GM12878 (cell line): ENCODE measurements around the gene REG1A. TPM values are rescaled to one million over a fixed set of nuclear protein-coding genes. Genes with fewer than 3 reads are reported as not detected.

Experiments
- ATAC-seq: fragments of 200-7000 bp; cut with Tn5 transposase; 3 replicates; pipeline ENCODE4 v1.9.1; 2020; ENCODE audit warnings: mild to moderate bottlenecking, moderate library complexity
- BruUV-seq: library from RNA; stranded (reverse); fragments of 400-500 nt; replicated peaks from 2 replicates; lab custom pipeline; 2021; lab: Mats Ljungman, UMichigan
- CTCF ChIA-PET: fragments of 300-600 bp; sonication (Branson Sonifier 250); formaldehyde crosslinking; extraction: SDS; loops from one replicate; lab custom pipeline; 2021; ENCODE audit warnings: inconsistent platforms; lab: Yijun Ruan, JAX
- POLR2A ChIA-PET: fragments of 350-600 bp; formaldehyde crosslinking; extraction: SDS; loops from one replicate; lab custom pipeline; 2021; ENCODE audit warnings: inconsistent platforms; lab: Charles Lee
- RAD21 ChIA-PET: fragments of 300-600 bp; sonication (Branson Sonifier 250); formaldehyde crosslinking; loops from one replicate; lab custom pipeline; 2023; ENCODE audit warnings: antibody characterized with exemption; ENCODE audit not compliant: unreplicated experiment; lab: Charles Lee
- SMC1A ChIA-PET: fragments of 300-600 bp; sonication (Branson Sonifier 250); formaldehyde crosslinking; loops from one replicate; lab custom pipeline; 2023; ENCODE audit not compliant: unreplicated experiment, uncharacterized antibody; lab: Charles Lee
- DNase-seq: peaks from one replicate; pipeline ENCODE4 v3.0.0-alpha.2; 2011; ENCODE audit warnings: low read depth, low spot score
- FAIRE-seq: peaks from 3 replicates; lab custom pipeline; 2011; peaks lifted over from hg19 to GRCh38; lab: Jason Lieb, UNC
- H2AFZ ChIP-seq: 2 replicates; pipeline ENCODE4 v1.6.0; 2011; ENCODE audit warnings: low read depth, low read length, control low read depth; ENCODE audit not compliant: control insufficient read depth
- H3K27ac ChIP-seq: 2 replicates; pipeline ENCODE4 v1.5.1; 2011; ENCODE audit warnings: control low read depth; ENCODE audit not compliant: control insufficient read depth, insufficient read depth
- H3K27me3 ChIP-seq, 2 experiments: replicated peaks in 1 of 2; 2 replicates each; pipeline versions ENCODE4 v1.6.0 to v1.6.1; 2011; ENCODE audit warnings: low read length in 1 of 2; ENCODE audit not compliant: control insufficient read depth in 2 of 2, insufficient read depth in 2 of 2
- H3K36me3 ChIP-seq, 2 experiments: 2 replicates each; pipeline ENCODE4 v1.5.1; 2011; ENCODE audit warnings: low read length in 1 of 2; ENCODE audit not compliant: control insufficient read depth in 2 of 2, insufficient read depth in 2 of 2
- H3K4me1 ChIP-seq: 2 replicates; pipeline ENCODE4 v1.6.1; 2011; ENCODE audit warnings: mild to moderate bottlenecking, low read length, moderate library complexity, mixed read lengths; ENCODE audit not compliant: control insufficient read depth, insufficient read depth
- H3K4me2 ChIP-seq: 2 replicates; pipeline ENCODE4 v1.6.0; 2011; ENCODE audit warnings: control low read depth; ENCODE audit not compliant: control insufficient read depth, insufficient read depth
- H3K4me3 ChIP-seq: fragments of 200-600 bp; sonication (generic); 2 replicates; pipeline ENCODE4 v1.5.1; 2016
- H3K79me2 ChIP-seq: 2 replicates; pipeline ENCODE4 v1.6.0; 2011; ENCODE audit warnings: low read length; ENCODE audit not compliant: control insufficient read depth, insufficient read depth
- H3K9ac ChIP-seq: 2 replicates; pipeline ENCODE4 v1.8.0; 2011; ENCODE audit warnings: low read length, control low read depth, mixed read lengths; ENCODE audit not compliant: control insufficient read depth, insufficient read depth
- H3K9me3 ChIP-seq: replicated peaks from 3 replicates; pipeline ENCODE4 v1.5.1; 2011; ENCODE audit warnings: mild to moderate bottlenecking, low read length; ENCODE audit not compliant: control insufficient read depth, insufficient read depth
- H4K20me1 ChIP-seq: 2 replicates; pipeline ENCODE4 v1.6.0; 2011; ENCODE audit not compliant: control insufficient read depth, insufficient read depth
- CEBPB ChIP-seq, 2 experiments: fragments of 150-350 bp in 1 of 2; IDR thresholded peaks; 2 replicates each; pipeline ENCODE4 v1.6.1; 2012 to 2014; ENCODE audit warnings: low read depth in 2 of 2, low read length in 2 of 2, borderline replicate concordance in 1 of 2, inconsistent platforms in 1 of 2
- CREB1 ChIP-seq: IDR thresholded peaks from 2 replicates; pipeline ENCODE4 v1.6.1; 2012; ENCODE audit warnings: low read depth, mild to moderate bottlenecking, inconsistent platforms
- FOXM1 ChIP-seq: IDR thresholded peaks from 2 replicates; pipeline ENCODE4 v1.6.1; 2012; ENCODE audit warnings: low read depth, mild to moderate bottlenecking, inconsistent platforms, low read length, moderate library complexity
- MEF2A ChIP-seq: IDR thresholded peaks from 2 replicates; pipeline ENCODE4 v1.6.1; 2011; ENCODE audit warnings: low read depth, mild to moderate bottlenecking, low read length, moderate library complexity; ENCODE audit not compliant: insufficient read depth
- NR2F1 ChIP-seq: fragments of 450-650 bp; conservative IDR thresholded peaks from 2 replicates; pipeline ENCODE4 v1.6.1; 2017; ENCODE audit warnings: mild to moderate bottlenecking
- RCOR1 ChIP-seq: conservative IDR thresholded peaks from 2 replicates; pipeline ENCODE4 v1.6.1; 2012; ENCODE audit warnings: low read depth, low read length, improper control_type of control experiment
- YBX1 ChIP-seq: fragments of 450-650 bp; IDR thresholded peaks from 2 replicates; pipeline ENCODE4 v1.6.1; 2016; ENCODE audit warnings: antibody characterized with exemption
- ZBED1 ChIP-seq: IDR thresholded peaks from 2 replicates; pipeline ENCODE4 v1.6.1; 2016; ENCODE audit warnings: borderline replicate concordance
- ZNF207 ChIP-seq: fragments of 450-650 bp; IDR thresholded peaks from 2 replicates; pipeline ENCODE4 v1.6.1; 2014; ENCODE audit warnings: antibody characterized with exemption, mild to moderate bottlenecking, borderline replicate concordance
- ZNF217 ChIP-seq: fragments of 450-650 bp; IDR thresholded peaks from 2 replicates; pipeline ENCODE4 v1.6.1; 2017; ENCODE audit warnings: antibody characterized with exemption, mild to moderate bottlenecking
- ZNF274 ChIP-seq: IDR thresholded peaks from one replicate; pipeline ENCODE4 v1.8.0; 2011; ENCODE audit not compliant: insufficient read length, insufficient read depth
- WGBS: methylation state at CpG from one replicate; pipeline ENCODE4 v1.1.6; 2016; ENCODE audit warnings: low lambda C conversion rate; ENCODE audit not compliant: insufficient replicate concordance, insufficient coverage; ENCODE audit errors: missing lambda C conversion rate; 5-methylcytosine and 5-hydroxymethylcytosine counted together
- in situ Hi-C: fragments of 300-500 bp; cut with MboI; formaldehyde crosslinking; loops from 9 replicates; pipeline ENCODE4 v1.14.3; 2018; ENCODE audit warnings: mixed read lengths
- intact Hi-C: fragments of 100-400 bp; cut with micrococcal nuclease; formaldehyde crosslinking; loops from one replicate; pipeline ENCODE4 v1.14.2; 2022; ENCODE audit not compliant: unreplicated experiment
- polyA plus RNA-seq, 11 experiments: library from polyadenylated mRNA; depleted of rRNA in 4 of 11; unstranded in 6 of 11; stranded (reverse) in 5 of 11; fragments of >200 nt; fragmentation: Nextera tagmentation in 4 of 11; fragmentation: Illumina TruSeq in 1 of 11; extraction: Ambion mirVana in 4 of 11; extraction: Trizol in 1 of 11; gene quantifications; 1 replicate in 1 of 11; 2 replicates in 10 of 11; pipeline versions ENCODE4 v1.2.1 to v1.2.3, GENCODE V29; 2011 to 2016; ENCODE audit warnings: inconsistent platforms in 2 of 11, missing spikeins in 2 of 11, low read depth in 1 of 11
- total RNA-seq, 4 experiments: library from RNA; depleted of rRNA in 3 of 4; stranded (reverse); fragments of >200 nt in 3 of 4; fragmentation: Illumina TruSeq in 1 of 4; extraction: Trizol in 1 of 4; gene quantifications; 2 replicates each; pipeline versions ENCODE4 v1.2.1 to v1.2.3, GENCODE V29; 2013 to 2021
- TF ChIP-seq, protein P1 (sequence below): IDR thresholded peaks from 2 replicates; pipeline ENCODE4 v1.6.1; 2012; ENCODE audit warnings: low read depth, low read length, improper control_type of control experiment
- TF ChIP-seq, protein P2 (sequence below): fragments of 450-650 bp; IDR thresholded peaks from 2 replicates; pipeline ENCODE4 v1.6.1; 2016; ENCODE audit warnings: mild to moderate bottlenecking

The REG1A gene
- total and polyA plus RNA-seq, 10 of the 15 experiments (the other 5 are each of a cell fraction or from before 2014, with no cell fraction given) = 4.5 TPM; not detected in 9

DNA sequence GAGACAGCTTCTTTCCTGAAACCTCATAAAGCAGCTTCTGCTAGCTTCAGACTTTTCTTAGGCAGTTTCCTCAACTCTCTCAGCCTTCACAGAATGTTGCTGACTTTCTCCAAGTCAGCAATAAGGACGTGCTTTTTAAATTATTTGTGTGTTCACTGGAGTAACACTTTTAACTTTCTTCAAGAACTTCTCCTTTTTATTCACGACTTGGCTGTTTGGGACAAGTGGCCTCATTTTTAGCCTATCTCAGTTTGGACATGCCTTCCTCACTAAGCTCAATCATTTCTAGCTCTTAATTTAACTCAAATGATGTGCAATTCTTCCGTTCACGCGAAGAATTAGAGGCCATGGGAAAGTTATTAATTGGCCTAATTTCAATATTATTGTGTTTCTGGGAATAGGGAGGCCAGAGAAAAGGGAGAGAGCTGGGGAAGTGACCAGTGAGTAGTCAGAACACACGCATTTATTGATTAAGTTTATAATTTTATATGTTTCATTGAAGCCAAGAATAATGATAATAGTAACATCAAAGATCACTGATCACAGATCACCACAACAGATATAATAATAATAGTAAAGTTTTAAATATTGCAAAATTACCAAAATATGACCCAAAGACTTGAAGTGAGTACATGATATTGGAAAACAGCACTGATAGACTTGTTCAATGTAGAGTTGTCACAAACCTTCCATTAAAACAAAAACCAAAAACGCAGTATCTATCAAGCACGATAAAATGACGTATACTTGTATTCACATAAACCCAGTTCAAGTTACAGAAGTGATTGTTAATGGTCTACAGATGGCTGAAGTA is 4.8 kb downstream of the REG1A start:
- CTCF ChIA-PET = no interaction called here
- H3K4me3 ChIP-seq = no peak overlapping the region
- H3K79me2 ChIP-seq = no peaks in the 10 kb centered on the region
- no peaks in the 10 kb centered on the region for H3K27me3 ChIP-seq
- RAD21 ChIA-PET = no interaction called here
- FAIRE-seq (no peak), DNase-seq (no peak), ATAC-seq (no peak)
- in situ Hi-C loops (no loop called here), intact Hi-C loops (no loop called here)
- TF ChIP-seq CREB1 (no peak), YBX1 (no peak), NR2F1 (no peak)
- TF ChIP-seq, protein P1, sequence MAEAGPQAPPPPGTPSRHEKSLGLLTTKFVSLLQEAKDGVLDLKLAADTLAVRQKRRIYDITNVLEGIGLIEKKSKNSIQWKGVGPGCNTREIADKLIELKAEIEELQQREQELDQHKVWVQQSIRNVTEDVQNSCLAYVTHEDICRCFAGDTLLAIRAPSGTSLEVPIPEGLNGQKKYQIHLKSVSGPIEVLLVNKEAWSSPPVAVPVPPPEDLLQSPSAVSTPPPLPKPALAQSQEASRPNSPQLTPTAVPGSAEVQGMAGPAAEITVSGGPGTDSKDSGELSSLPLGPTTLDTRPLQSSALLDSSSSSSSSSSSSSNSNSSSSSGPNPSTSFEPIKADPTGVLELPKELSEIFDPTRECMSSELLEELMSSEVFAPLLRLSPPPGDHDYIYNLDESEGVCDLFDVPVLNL = no peak
- BruUV-seq = no TSS peak
- H2AFZ ChIP-seq = no peak overlapping the region
- H3K9me3 ChIP-seq = no peaks in the 10 kb centered on the region
- H3K36me3 ChIP-seq = no peaks in the 10 kb centered on the region
- no peak overlapping the region for H3K9ac ChIP-seq
- POLR2A ChIA-PET = no interaction called here
- SMC1A ChIA-PET = no interaction called here
- H3K27ac ChIP-seq = no peak overlapping the region
- 25% methylated on average over 9 of the region's 9 CpGs for WGBS
- H4K20me1 ChIP-seq = no peaks in the 10 kb centered on the region
- H3K4me1 ChIP-seq = no peaks in the 10 kb centered on the region
- H3K4me2 ChIP-seq = no peak overlapping the region

DNA sequence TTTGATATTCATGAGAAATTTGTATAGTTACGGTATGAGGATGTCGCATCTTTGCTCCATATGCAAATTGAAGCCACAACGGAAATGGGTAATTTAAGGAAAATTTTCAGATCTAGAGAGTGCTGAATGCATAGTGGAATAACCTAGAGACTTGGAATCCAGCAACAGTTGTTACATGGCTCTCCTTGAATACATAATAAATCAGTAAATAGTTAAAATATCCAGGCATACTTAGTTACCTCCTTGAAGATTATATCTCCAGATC is 5.4 kb downstream of the REG1A start:
- no TSS peak for BruUV-seq
- SMC1A ChIA-PET = no interaction called here
- Histone ChIP-seq H3K9ac (no peak overlapping the region), H3K9me3 (no peaks in the 10 kb centered on the region), H3K4me2 (no peak overlapping the region), H3K4me3 (no peak overlapping the region), H3K4me1 (no peaks in the 10 kb centered on the region), H2AFZ (no peak overlapping the region), H3K36me3 (no peaks in the 10 kb centered on the region), H3K79me2 (no peaks in the 10 kb centered on the region), H3K27ac (no peak overlapping the region), H4K20me1 (no peaks in the 10 kb centered on the region), H3K27me3 (no peaks in the 10 kb centered on the region)
- DNase-seq (no peak), FAIRE-seq (no peak), ATAC-seq (no peak)
- 39% methylated on average over 3 of the region's 3 CpGs for WGBS
- intact Hi-C loops (no loop called here), in situ Hi-C loops (no loop called here)
- RAD21 ChIA-PET = no interaction called here
- POLR2A ChIA-PET = no interaction called here
- CTCF ChIA-PET = no interaction called here
- TF ChIP-seq ZNF274 (no peak), MEF2A (no peak), ZNF217 (no peak), ZBED1 (no peak), CEBPB (IDR thresholded peaks at IDR 0.05; ENCODE audit: borderline replicate concordance in 1 of 2, low read depth in 2 of 2, low read length in 2 of 2) (no peak), RCOR1 (no peak), FOXM1 (no peak), ZNF207 (no peak)
- TF ChIP-seq, protein P2, sequence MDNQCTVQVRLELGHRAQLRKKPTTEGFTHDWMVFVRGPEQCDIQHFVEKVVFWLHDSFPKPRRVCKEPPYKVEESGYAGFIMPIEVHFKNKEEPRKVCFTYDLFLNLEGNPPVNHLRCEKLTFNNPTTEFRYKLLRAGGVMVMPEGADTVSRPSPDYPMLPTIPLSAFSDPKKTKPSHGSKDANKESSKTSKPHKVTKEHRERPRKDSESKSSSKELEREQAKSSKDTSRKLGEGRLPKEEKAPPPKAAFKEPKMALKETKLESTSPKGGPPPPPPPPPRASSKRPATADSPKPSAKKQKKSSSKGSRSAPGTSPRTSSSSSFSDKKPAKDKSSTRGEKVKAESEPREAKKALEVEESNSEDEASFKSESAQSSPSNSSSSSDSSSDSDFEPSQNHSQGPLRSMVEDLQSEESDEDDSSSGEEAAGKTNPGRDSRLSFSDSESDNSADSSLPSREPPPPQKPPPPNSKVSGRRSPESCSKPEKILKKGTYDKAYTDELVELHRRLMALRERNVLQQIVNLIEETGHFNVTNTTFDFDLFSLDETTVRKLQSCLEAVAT = no peak
